BJ (cell line): ENCODE results near the gene LRRC1. TPM values are rescaled to one million over a fixed set of nuclear protein-coding genes. Genes with fewer than 3 reads are reported as not detected.

Experiments used
- CTCF ChIA-PET: fragments of 350-600 bp; formaldehyde crosslinking; extraction: SDS; loops from one replicate; lab custom pipeline; 2021; ENCODE audit warnings: antibody characterized with exemption, inconsistent platforms; lab: Yijun Ruan, JAX
- POLR2A ChIA-PET: fragments of 300-600 bp; sonication (Branson Sonifier 250); formaldehyde crosslinking; extraction: SDS; loops from one replicate; lab custom pipeline; 2021; ENCODE audit warnings: antibody characterized with exemption; lab: Charles Lee
- DNase-seq: peaks from one replicate; pipeline ENCODE4 v3.0.0-alpha.2; 2011; ENCODE audit warnings: low read depth
- H3K27me3 ChIP-seq: 2 replicates; pipeline ENCODE4 v1.6.0; 2011; ENCODE audit warnings: low read length; ENCODE audit not compliant: control insufficient read depth, insufficient read depth
- H3K36me3 ChIP-seq: 2 replicates; pipeline ENCODE4 v1.5.1; 2011; ENCODE audit warnings: low read length; ENCODE audit not compliant: control insufficient read depth, insufficient read depth
- H3K4me3 ChIP-seq: 2 replicates; pipeline ENCODE4 v1.5.1; 2011; ENCODE audit warnings: low read depth, mild to moderate bottlenecking, control low read depth, low read length
- CTCF ChIP-seq: IDR thresholded peaks from 2 replicates; pipeline ENCODE4 v1.5.1; 2011; ENCODE audit warnings: low read depth, mild to moderate bottlenecking, control low read depth, inconsistent platforms, low read length, moderate library complexity; ENCODE audit not compliant: insufficient read depth
- polyA plus RNA-seq: library from polyadenylated mRNA; depleted of rRNA; stranded (reverse); fragments of >200 nt; gene quantifications from 2 replicates; pipeline ENCODE4 v1.2.3, GENCODE V29; 2011

Gene LRRC1
- polyA plus RNA-seq, 1 experiment = 4.3 TPM

GRCh38 chr6:53929041-53929820 is 134.4 kb downstream of the LRRC1 start:
- POLR2A ChIA-PET = no interaction called here
- no peaks in the 10 kb centered on the region; the same call in 1 of the 2 replicates for H3K27me3 ChIP-seq
- no peaks in the 10 kb centered on the region for H3K36me3 ChIP-seq
- CTCF ChIA-PET = interaction anchor here (1.0 to 1.2 kb wide), 2 partner anchors 26 to 29 kb away, joined by 3 to 4 read pairs; no protein-coding TSS in a partner anchor
- no peak for DNase-seq
- no peak overlapping the region for H3K4me3 ChIP-seq
- no peak for TF ChIP-seq CTCF

GRCh38 chr6:53929821-53930120 is 135.0 kb downstream of the LRRC1 start:
- DNase-seq = no peak
- Histone ChIP-seq H3K36me3 (no peaks in the 10 kb centered on the region), H3K27me3 (no peaks in the 10 kb centered on the region; the same call in 1 of the 2 replicates), H3K4me3 (no peak overlapping the region)
- ChIA-PET CTCF (interaction anchor here (1.0 kb wide), 1 partner anchor 18 kb away, joined by 5 read pairs; no protein-coding TSS in a partner anchor), POLR2A (no interaction called here)
- no peak for TF ChIP-seq CTCF

- no peaks in the 10 kb centered on the region; the same call in 1 of the 2 replicates for H3K27me3 ChIP-seq
- POLR2A ChIA-PET = no interaction called here
- CTCF ChIA-PET = interaction anchor here (1.0 kb wide), 1 partner anchor 17 kb away, joined by 5 read pairs; no protein-coding TSS in a partner anchor
- no peak for DNase-seq
- no peaks in the 10 kb centered on the region for H3K36me3 ChIP-seq
- H3K4me3 ChIP-seq = no peak overlapping the region
- TF ChIP-seq CTCF = no peak
Observed at GRCh38 chr6:53930330-53930729, 135.5 kb downstream of the LRRC1 start.

GRCh38 chr6:53931086-53931485 is 136.3 kb downstream of the LRRC1 start:
- ChIA-PET CTCF (no interaction called here), POLR2A (no interaction called here)
- no peaks in the 10 kb centered on the region; the same call in 1 of the 2 replicates for H3K27me3 ChIP-seq
- TF ChIP-seq CTCF = no peak
- no peaks in the 10 kb centered on the region for H3K36me3 ChIP-seq
- H3K4me3 ChIP-seq = no peak overlapping the region
- no peak for DNase-seq

DNA sequence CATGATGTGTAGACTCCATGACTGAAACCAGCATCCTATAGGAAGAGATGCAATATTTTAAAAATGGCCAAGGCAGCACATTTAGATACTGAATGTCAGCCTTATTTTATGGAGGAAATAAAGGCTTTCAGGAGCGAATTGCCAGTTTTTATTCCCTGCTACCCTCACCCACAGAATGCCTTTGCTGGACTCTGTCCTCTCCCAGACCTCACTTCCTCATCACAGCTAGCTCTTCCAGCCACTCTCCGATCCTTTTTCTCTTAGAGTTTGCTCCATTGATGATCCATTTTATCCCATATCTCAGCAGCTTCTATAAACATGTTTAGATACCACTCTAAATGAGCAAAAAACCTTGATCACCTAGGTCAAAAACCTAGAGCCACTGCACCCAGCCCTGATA is 137.7 kb downstream of the LRRC1 start:
- CTCF ChIA-PET = interaction anchor here (0.6 to 1.3 kb wide), 3 partner anchors 24 to 46 kb away, joined by 3 read pairs; no protein-coding TSS in a partner anchor
- no peak for TF ChIP-seq CTCF
- Histone ChIP-seq H3K4me3 (no peak overlapping the region), H3K27me3 (no peaks in the 10 kb centered on the region; the same call in 1 of the 2 replicates), H3K36me3 (no peaks in the 10 kb centered on the region)
- DNase-seq = no peak
- POLR2A ChIA-PET = no interaction called here
